Measurements from ENCODE around the gene HTD2.
"Not testable (repeated sequence)": the region's sequence is repeated elsewhere in the genome, so short reads cannot be mapped to it uniquely, and the experiment has no call there.

The HTD2 gene
- 0 to 1.5 (median 0.59) reads per million in 9 experiments for total RNA-seq

GRCh38 chr3:58305882-58306711, at the start of gene HTD2, which contains the start of gene RPP14:
Gene HTD2 (plus strand): TSS chr3:58306520. CDS start chr3:58317614, 11,094 bp downstream.
Gene RPP14 (plus strand): TSS chr3:58306245. CDS start chr3:58310330, 4,085 bp downstream.
- ATAC-seq (replicated peaks) = peak; percentile 87
- Mint-ChIP-seq H3K36me3 (ENCODE audit: insufficient read depth) (peaks cover 44% of the 10 kb centered on the region), H3K27ac (peak within 1 kb of the TSS; percentile 99 to 100), H3K9me3 (no peaks in the 10 kb centered on the region), H3K4me3 (peak within 1 kb of the TSS; percentile 99), H3K4me1 (ENCODE audit: low read depth in 2 of 2) (peaks cover 18 to 27% of the 10 kb centered on the region in 2 donors), H3K27me3 (peaks cover 14 to 19% of the 10 kb centered on the region in 2 donors)
- peak; percentile 99 for DNase-seq

- peaks cover 8% of the 10 kb centered on the region for H3K36me3 Mint-ChIP-seq (ENCODE audit: insufficient read depth)
- H3K27ac Mint-ChIP-seq = no peak overlapping the region
- peaks cover 0 to 4% of the 10 kb centered on the region in 2 donors for H3K4me1 Mint-ChIP-seq (ENCODE audit: low read depth in 2 of 2)
- DNase-seq = no peak
- ATAC-seq (replicated peaks) = no peak
- no peaks in the 10 kb centered on the region for H3K9me3 Mint-ChIP-seq
- H3K4me3 Mint-ChIP-seq = no peak overlapping the region
- no peaks in the 10 kb centered on the region for H3K27me3 Mint-ChIP-seq
These were observed 47.8 kb upstream of the HTD2 start for GRCh38 chr3:58258392-58259055.

GRCh38 chr3:58260261-58260731, 46.0 kb upstream of the HTD2 start:
- peaks cover 0 to 4% of the 10 kb centered on the region in 2 donors for H3K4me1 Mint-ChIP-seq (ENCODE audit: low read depth in 2 of 2)
- no peak overlapping the region for H3K27ac Mint-ChIP-seq
- peaks cover 8% of the 10 kb centered on the region for H3K36me3 Mint-ChIP-seq (ENCODE audit: insufficient read depth)
- H3K27me3 Mint-ChIP-seq = no peaks in the 10 kb centered on the region
- H3K9me3 Mint-ChIP-seq = no peaks in the 10 kb centered on the region
- H3K4me3 Mint-ChIP-seq = no peak overlapping the region
- no peak for DNase-seq
- no peak for ATAC-seq (replicated peaks)

- Mint-ChIP-seq H3K4me3 (no peak overlapping the region), H3K9me3 (no peaks in the 10 kb centered on the region), H3K27ac (no peak overlapping the region), H3K27me3 (no peaks in the 10 kb centered on the region), H3K36me3 (ENCODE audit: insufficient read depth) (peaks cover 8% of the 10 kb centered on the region), H3K4me1 (ENCODE audit: low read depth in 2 of 2) (peaks cover 1 to 4% of the 10 kb centered on the region in 2 donors)
- ATAC-seq (replicated peaks) = no peak
- DNase-seq = no peak
These were observed 45.6 kb upstream of the HTD2 start for GRCh38 chr3:58260733-58261132.

GRCh38 chr3:58261954-58262666, 44.2 kb upstream of the HTD2 start:
- DNase-seq (no peak), ATAC-seq (replicated peaks) (no peak)
- no peaks in the 10 kb centered on the region for H3K27me3 Mint-ChIP-seq
- H3K27ac Mint-ChIP-seq = no peak overlapping the region
- H3K36me3 Mint-ChIP-seq (ENCODE audit: insufficient read depth) = peaks cover 9% of the 10 kb centered on the region
- H3K4me3 Mint-ChIP-seq = no peak overlapping the region
- H3K9me3 Mint-ChIP-seq = no peaks in the 10 kb centered on the region
- H3K4me1 Mint-ChIP-seq (ENCODE audit: low read depth in 2 of 2) = peaks cover 0 to 1% of the 10 kb centered on the region in 2 donors

GRCh38 chr3:58266577-58266976, 39.7 kb upstream of the HTD2 start:
- H3K27me3 Mint-ChIP-seq = no peaks in the 10 kb centered on the region
- ATAC-seq (replicated peaks) (no peak), DNase-seq (no peak)
- no peak overlapping the region for H3K4me3 Mint-ChIP-seq
- H3K4me1 Mint-ChIP-seq (ENCODE audit: low read depth in 2 of 2) = peaks cover 0 to 1% of the 10 kb centered on the region in 2 donors
- H3K27ac Mint-ChIP-seq = no peak overlapping the region
- no peaks in the 10 kb centered on the region for H3K9me3 Mint-ChIP-seq
- peaks cover 9% of the 10 kb centered on the region for H3K36me3 Mint-ChIP-seq (ENCODE audit: insufficient read depth)

GRCh38 chr3:58267543-58267942, 38.8 kb upstream of the HTD2 start:
- H3K27me3 Mint-ChIP-seq; ATAC-seq (replicated peaks); H3K4me3 Mint-ChIP-seq; H3K9me3 Mint-ChIP-seq; H3K27ac Mint-ChIP-seq; DNase-seq; H3K4me1 Mint-ChIP-seq (ENCODE audit: low read depth in 2 of 2): not testable (repeated sequence)
- peaks cover 15% of the 10 kb centered on the region for H3K36me3 Mint-ChIP-seq (ENCODE audit: insufficient read depth)

- no peak overlapping the region for H3K4me3 Mint-ChIP-seq
- peaks cover 15% of the 10 kb centered on the region for H3K36me3 Mint-ChIP-seq (ENCODE audit: insufficient read depth)
- ATAC-seq (replicated peaks) = no peak
- H3K9me3 Mint-ChIP-seq = no peaks in the 10 kb centered on the region
- H3K27ac Mint-ChIP-seq = no peak overlapping the region
- peaks cover 0 to 1% of the 10 kb centered on the region in 2 donors for H3K4me1 Mint-ChIP-seq (ENCODE audit: low read depth in 2 of 2)
- no peaks in the 10 kb centered on the region for H3K27me3 Mint-ChIP-seq
- DNase-seq = no peak
These were observed 37.0 kb upstream of the HTD2 start for GRCh38 chr3:58269356-58269755.

GRCh38 chr3:58270485-58270884, 35.8 kb upstream of the HTD2 start:
- Mint-ChIP-seq H3K27ac (no peak overlapping the region), H3K9me3 (no peaks in the 10 kb centered on the region), H3K4me1 (ENCODE audit: low read depth in 2 of 2) (peaks cover 0 to 1% of the 10 kb centered on the region in 2 donors), H3K4me3 (no peak overlapping the region), H3K36me3 (ENCODE audit: insufficient read depth) (peaks cover 15% of the 10 kb centered on the region), H3K27me3 (no peaks in the 10 kb centered on the region)
- ATAC-seq (replicated peaks) (no peak), DNase-seq (no peak)

GRCh38 chr3:58271901-58272501, 34.3 kb upstream of the HTD2 start:
- Mint-ChIP-seq H3K27ac (no peak overlapping the region), H3K36me3 (ENCODE audit: insufficient read depth) (peaks cover 15% of the 10 kb centered on the region), H3K27me3 (no peaks in the 10 kb centered on the region), H3K9me3 (no peaks in the 10 kb centered on the region), H3K4me1 (ENCODE audit: low read depth in 2 of 2) (no peaks in the 10 kb centered on the region), H3K4me3 (no peak overlapping the region)
- no peak for ATAC-seq (replicated peaks)
- no peak for DNase-seq

- Mint-ChIP-seq H3K27me3 (no peaks in the 10 kb centered on the region), H3K27ac (no peak overlapping the region), H3K36me3 (ENCODE audit: insufficient read depth) (peaks cover 6% of the 10 kb centered on the region), H3K9me3 (no peaks in the 10 kb centered on the region), H3K4me1 (ENCODE audit: low read depth in 2 of 2) (peaks cover 0 to 5% of the 10 kb centered on the region in 2 donors), H3K4me3 (no peak overlapping the region)
- ATAC-seq (replicated peaks) (no peak), DNase-seq (no peak)
These were observed 33.4 kb upstream of the HTD2 start for GRCh38 chr3:58272891-58273290.

- not testable (repeated sequence) for H3K27me3 Mint-ChIP-seq; H3K4me3 Mint-ChIP-seq; H3K4me1 Mint-ChIP-seq (ENCODE audit: low read depth in 2 of 2); H3K9me3 Mint-ChIP-seq; DNase-seq; H3K36me3 Mint-ChIP-seq (ENCODE audit: insufficient read depth); ATAC-seq (replicated peaks); H3K27ac Mint-ChIP-seq
These were observed 33.0 kb upstream of the HTD2 start for GRCh38 chr3:58273362-58273761.

GRCh38 chr3:58274027-58274614, 32.2 kb upstream of the HTD2 start:
- Mint-ChIP-seq H3K9me3 (no peaks in the 10 kb centered on the region), H3K27ac (no peak overlapping the region), H3K36me3 (ENCODE audit: insufficient read depth) (peaks cover 6% of the 10 kb centered on the region), H3K4me1 (ENCODE audit: low read depth in 2 of 2) (peaks cover 0 to 5% of the 10 kb centered on the region in 2 donors), H3K27me3 (no peaks in the 10 kb centered on the region), H3K4me3 (no peak overlapping the region)
- ATAC-seq (replicated peaks) (no peak), DNase-seq (no peak)
